WTC11 (cell line): Measurements from ENCODE around the gene FUZ. TPM values are rescaled to one million over a fixed set of nuclear protein-coding genes. Genes with fewer than 3 reads are reported as not detected.

Source experiments
- ATAC-seq: fragments of 200-7000 bp; cut with Tn5 transposase; 2 replicates; pipeline ENCODE4 v1.10.0; 2021; ENCODE audit warnings: mild to moderate bottlenecking, moderate library complexity
- CTCF ChIA-PET: fragments of 300-600 bp; sonication (Branson Sonifier 250); formaldehyde crosslinking; loops from one replicate; lab custom pipeline; 2021; ENCODE audit warnings: antibody characterized with exemption; lab: Charles Lee
- POLR2A ChIA-PET: fragments of 350-600 bp; sonication (Branson Sonifier 250); formaldehyde crosslinking; loops from one replicate; lab custom pipeline; 2021; ENCODE audit warnings: antibody characterized with exemption; lab: Charles Lee
- DNase-seq: peaks from one replicate; pipeline ENCODE4 v3.0.0; 2021; ENCODE audit warnings: low spot score
- H3K27ac Mint-ChIP-seq: 2 replicates; pipeline ENCODE4 v1.8.0; 2021; ENCODE audit warnings: mixed read lengths
- H3K27me3 Mint-ChIP-seq: 2 replicates; pipeline ENCODE4 v1.8.0; 2021; ENCODE audit warnings: low read depth, mild to moderate bottlenecking, moderate library complexity, mixed read lengths
- H3K36me3 Mint-ChIP-seq: 2 replicates; pipeline ENCODE4 v1.8.0; 2021; ENCODE audit warnings: mixed read lengths
- H3K4me1 Mint-ChIP-seq: 2 replicates; pipeline ENCODE4 v1.8.0; 2022; ENCODE audit warnings: mixed read lengths
- H3K4me3 Mint-ChIP-seq: 2 replicates; pipeline ENCODE4 v1.8.0; 2021; ENCODE audit warnings: mild to moderate bottlenecking, moderate library complexity, mixed read lengths
- H3K9me3 Mint-ChIP-seq: 2 replicates; pipeline ENCODE4 v1.8.0; 2021; ENCODE audit warnings: mixed read lengths
- CDX4 ChIP-seq: fragments of 250-450 bp; sonication (Bioruptor Pico); IDR thresholded peaks from 2 replicates; pipeline ENCODE4 v1.9.0; 2021; ENCODE audit warnings: moderate library complexity, mild to moderate bottlenecking, inconsistent platforms, borderline replicate concordance
- E2F1 ChIP-seq: sonication (generic); formaldehyde crosslinking; IDR thresholded peaks from 2 replicates; pipeline ENCODE4 v1.8.0; 2022; ENCODE audit warnings: mild to moderate bottlenecking, missing genetic modification reagents
- ELF4 ChIP-seq: sonication (generic); formaldehyde crosslinking; IDR thresholded peaks from 2 replicates; pipeline ENCODE4 v1.8.1; 2022; ENCODE audit warnings: low read depth, mild to moderate bottlenecking, moderate library complexity, missing genetic modification reagents
- EMX1 ChIP-seq: fragments of 250-450 bp; sonication (Bioruptor Pico); IDR thresholded peaks from 2 replicates; pipeline ENCODE4 v1.8.0; 2021; ENCODE audit warnings: mild to moderate bottlenecking
- FOXJ3 ChIP-seq: sonication (generic); formaldehyde crosslinking; IDR thresholded peaks from 2 replicates; pipeline ENCODE4 v1.9.0; 2021; ENCODE audit warnings: missing genetic modification reagents, mild to moderate bottlenecking, borderline replicate concordance
- FOXK1 ChIP-seq: sonication (generic); formaldehyde crosslinking; IDR thresholded peaks from 2 replicates; pipeline ENCODE4 v1.8.0; 2022; ENCODE audit warnings: mild to moderate bottlenecking, moderate library complexity, missing genetic modification reagents
- FOXP1 ChIP-seq: sonication (generic); formaldehyde crosslinking; IDR thresholded peaks from 2 replicates; pipeline ENCODE4 v1.8.0; 2022; ENCODE audit warnings: missing genetic modification reagents, mild to moderate bottlenecking, moderate library complexity, borderline replicate concordance
- GTF2I ChIP-seq: fragments of 250-450 bp; sonication (Bioruptor Pico); conservative IDR thresholded peaks from 2 replicates; pipeline ENCODE4 v1.4.0; 2021; ENCODE audit warnings: mild to moderate bottlenecking
- HMGA2 ChIP-seq: fragments of 250-450 bp; sonication (Bioruptor Pico); IDR thresholded peaks from 2 replicates; pipeline ENCODE4 v1.4.0; 2021; ENCODE audit warnings: mild to moderate bottlenecking, moderate library complexity
- KAT7 ChIP-seq: sonication (generic); formaldehyde crosslinking; IDR thresholded peaks from 2 replicates; pipeline ENCODE4 v1.8.1; 2023; ENCODE audit warnings: missing genetic modification reagents, mild to moderate bottlenecking, borderline replicate concordance
- MAX ChIP-seq: sonication (generic); formaldehyde crosslinking; IDR thresholded peaks from 2 replicates; pipeline ENCODE4 v1.8.0; 2022; ENCODE audit warnings: mild to moderate bottlenecking, missing genetic modification reagents
- MYBL2 ChIP-seq: sonication (generic); formaldehyde crosslinking; IDR thresholded peaks from 2 replicates; pipeline ENCODE4 v1.8.1; 2023; ENCODE audit warnings: mild to moderate bottlenecking, moderate library complexity, missing genetic modification reagents
- NFATC4 ChIP-seq: fragments of 250-450 bp; sonication (Bioruptor Pico); IDR thresholded peaks from 2 replicates; pipeline ENCODE4 v1.9.0; 2021; ENCODE audit warnings: mild to moderate bottlenecking
- RORB ChIP-seq: fragments of 250-450 bp; sonication (Bioruptor Pico); IDR thresholded peaks from 2 replicates; pipeline ENCODE4 v1.9.0; 2021; ENCODE audit warnings: mild to moderate bottlenecking
- SP1 ChIP-seq: sonication (generic); formaldehyde crosslinking; conservative IDR thresholded peaks from 2 replicates; pipeline ENCODE4 v1.8.1; 2022; ENCODE audit warnings: missing genetic modification reagents
- ZNF121 ChIP-seq: sonication (generic); formaldehyde crosslinking; IDR thresholded peaks from 2 replicates; pipeline ENCODE4 v1.8.0; 2023; ENCODE audit warnings: missing genetic modification reagents
- ZNF138 ChIP-seq: sonication (generic); formaldehyde crosslinking; conservative IDR thresholded peaks from 2 replicates; pipeline ENCODE4 v1.8.1; 2022; ENCODE audit warnings: mild to moderate bottlenecking, moderate library complexity, missing genetic modification reagents
- ZNF232 ChIP-seq: sonication (generic); formaldehyde crosslinking; IDR thresholded peaks from 2 replicates; pipeline ENCODE4 v1.8.0; 2022; ENCODE audit warnings: mild to moderate bottlenecking, missing genetic modification reagents
- ZNF263 ChIP-seq: sonication (generic); formaldehyde crosslinking; IDR thresholded peaks from 2 replicates; pipeline ENCODE4 v1.8.1; 2022; ENCODE audit warnings: low read depth, mild to moderate bottlenecking, moderate library complexity, missing genetic modification reagents
- ZNF317 ChIP-seq: sonication (generic); formaldehyde crosslinking; IDR thresholded peaks from 2 replicates; pipeline ENCODE4 v1.8.1; 2023; ENCODE audit warnings: low read depth, mild to moderate bottlenecking, moderate library complexity, missing genetic modification reagents, borderline replicate concordance
- ZNF396 ChIP-seq: fragments of 250-450 bp; sonication (Bioruptor Pico); IDR thresholded peaks from 2 replicates; pipeline ENCODE4 v1.8.0; 2021; ENCODE audit warnings: mild to moderate bottlenecking, moderate library complexity, borderline replicate concordance
- ZNF416 ChIP-seq: fragments of 250-450 bp; sonication (Bioruptor Pico); IDR thresholded peaks from 2 replicates; pipeline ENCODE4 v1.9.0; 2021; ENCODE audit warnings: mild to moderate bottlenecking, inconsistent platforms
- ZNF425 ChIP-seq: fragments of 250-450 bp; sonication (Bioruptor Pico); conservative IDR thresholded peaks from 2 replicates; pipeline ENCODE4 v1.9.0; 2021; ENCODE audit warnings: mild to moderate bottlenecking
- total RNA-seq: library from RNA; stranded (reverse); gene quantifications from 3 replicates; pipeline ENCODE4 v1.2.3, GENCODE V29; 2021
- TF ChIP-seq, protein P1 (sequence below): sonication (generic); formaldehyde crosslinking; conservative IDR thresholded peaks from 2 replicates; pipeline ENCODE4 v1.8.1; 2023; ENCODE audit warnings: mild to moderate bottlenecking, low read depth, missing genetic modification reagents, moderate library complexity
- TF ChIP-seq, protein P2 (sequence below): sonication (generic); formaldehyde crosslinking; IDR thresholded peaks from 2 replicates; pipeline ENCODE4 v1.8.1; 2022; ENCODE audit warnings: mild to moderate bottlenecking, moderate library complexity, missing genetic modification reagents
- TF ChIP-seq, protein P3 (sequence below): sonication (generic); formaldehyde crosslinking; IDR thresholded peaks from 2 replicates; pipeline ENCODE4 v1.8.0; 2022; ENCODE audit warnings: mild to moderate bottlenecking, missing genetic modification reagents

FUZ gene
- total RNA-seq, 1 experiment from 2014 or later = 35.1 TPM

GRCh38 chr19:49840736-49841249 is 27.7 kb upstream of the FUZ start (continued):
- TF ChIP-seq, protein P1, sequence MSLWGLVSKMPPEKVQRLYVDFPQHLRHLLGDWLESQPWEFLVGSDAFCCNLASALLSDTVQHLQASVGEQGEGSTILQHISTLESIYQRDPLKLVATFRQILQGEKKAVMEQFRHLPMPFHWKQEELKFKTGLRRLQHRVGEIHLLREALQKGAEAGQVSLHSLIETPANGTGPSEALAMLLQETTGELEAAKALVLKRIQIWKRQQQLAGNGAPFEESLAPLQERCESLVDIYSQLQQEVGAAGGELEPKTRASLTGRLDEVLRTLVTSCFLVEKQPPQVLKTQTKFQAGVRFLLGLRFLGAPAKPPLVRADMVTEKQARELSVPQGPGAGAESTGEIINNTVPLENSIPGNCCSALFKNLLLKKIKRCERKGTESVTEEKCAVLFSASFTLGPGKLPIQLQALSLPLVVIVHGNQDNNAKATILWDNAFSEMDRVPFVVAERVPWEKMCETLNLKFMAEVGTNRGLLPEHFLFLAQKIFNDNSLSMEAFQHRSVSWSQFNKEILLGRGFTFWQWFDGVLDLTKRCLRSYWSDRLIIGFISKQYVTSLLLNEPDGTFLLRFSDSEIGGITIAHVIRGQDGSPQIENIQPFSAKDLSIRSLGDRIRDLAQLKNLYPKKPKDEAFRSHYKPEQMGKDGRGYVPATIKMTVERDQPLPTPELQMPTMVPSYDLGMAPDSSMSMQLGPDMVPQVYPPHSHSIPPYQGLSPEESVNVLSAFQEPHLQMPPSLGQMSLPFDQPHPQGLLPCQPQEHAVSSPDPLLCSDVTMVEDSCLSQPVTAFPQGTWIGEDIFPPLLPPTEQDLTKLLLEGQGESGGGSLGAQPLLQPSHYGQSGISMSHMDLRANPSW (CRISPR knock-in tag) = no peak
- TF ChIP-seq ZNF317 (no peak), ELF4 (CRISPR knock-in tag) (no peak), NFATC4 (CRISPR knock-in tag) (no peak), FOXK1 (CRISPR knock-in tag) (no peak), EMX1 (no peak), FOXJ3 (CRISPR knock-in tag) (no peak)

DNA sequence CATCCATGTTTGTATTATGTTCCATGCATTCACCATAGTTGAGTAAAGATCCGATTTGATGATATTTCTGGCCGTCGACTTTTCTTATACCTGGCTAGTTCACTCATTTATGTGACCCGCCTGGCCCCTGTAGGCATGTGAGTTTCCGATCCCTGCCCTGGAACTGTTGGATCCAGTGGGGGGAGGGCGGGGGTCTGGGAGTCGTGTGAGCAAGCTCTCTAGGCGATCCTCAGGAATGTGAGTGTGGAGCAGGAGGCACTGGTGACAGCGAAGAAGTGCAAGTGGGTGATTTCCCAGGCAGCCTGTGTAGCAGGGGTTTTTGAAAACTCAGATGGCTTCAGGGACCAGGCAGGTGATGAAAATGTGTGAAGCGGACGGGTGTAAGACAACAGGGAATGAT is 27.2 kb upstream of the FUZ start:
- Mint-ChIP-seq H3K9me3 (no peaks in the 10 kb centered on the region), H3K4me1 (no peaks in the 10 kb centered on the region), H3K27ac (peak overlapping the region; percentile 38; the same call in 1 of the 2 replicates), H3K27me3 (no peaks in the 10 kb centered on the region), H3K36me3 (peaks cover 33% of the 10 kb centered on the region), H3K4me3 (no peak overlapping the region)
- no peak for DNase-seq
- no peak for ATAC-seq
- ChIA-PET POLR2A (no interaction called here), CTCF (no interaction called here)
- TF ChIP-seq ZNF425 (CRISPR knock-in tag) (no peak), CDX4 (CRISPR knock-in tag) (no peak), GTF2I (no peak), KAT7 (no peak), ZNF263 (CRISPR knock-in tag) (no peak), ZNF416 (no peak), ZNF138 (no peak), HMGA2 (CRISPR knock-in tag) (no peak), ZNF396 (CRISPR knock-in tag) (no peak), MAX (no peak), SP1 (no peak), ZNF232 (no peak), ZNF121 (CRISPR knock-in tag) (no peak), FOXP1 (CRISPR knock-in tag) (no peak), E2F1 (CRISPR knock-in tag) (no peak), MYBL2 (CRISPR knock-in tag) (no peak), RORB (CRISPR knock-in tag) (no peak)
- TF ChIP-seq, protein P2, sequence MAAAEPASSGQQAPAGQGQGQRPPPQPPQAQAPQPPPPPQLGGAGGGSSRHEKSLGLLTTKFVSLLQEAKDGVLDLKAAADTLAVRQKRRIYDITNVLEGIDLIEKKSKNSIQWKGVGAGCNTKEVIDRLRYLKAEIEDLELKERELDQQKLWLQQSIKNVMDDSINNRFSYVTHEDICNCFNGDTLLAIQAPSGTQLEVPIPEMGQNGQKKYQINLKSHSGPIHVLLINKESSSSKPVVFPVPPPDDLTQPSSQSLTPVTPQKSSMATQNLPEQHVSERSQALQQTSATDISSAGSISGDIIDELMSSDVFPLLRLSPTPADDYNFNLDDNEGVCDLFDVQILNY = no peak
- TF ChIP-seq, protein P3, sequence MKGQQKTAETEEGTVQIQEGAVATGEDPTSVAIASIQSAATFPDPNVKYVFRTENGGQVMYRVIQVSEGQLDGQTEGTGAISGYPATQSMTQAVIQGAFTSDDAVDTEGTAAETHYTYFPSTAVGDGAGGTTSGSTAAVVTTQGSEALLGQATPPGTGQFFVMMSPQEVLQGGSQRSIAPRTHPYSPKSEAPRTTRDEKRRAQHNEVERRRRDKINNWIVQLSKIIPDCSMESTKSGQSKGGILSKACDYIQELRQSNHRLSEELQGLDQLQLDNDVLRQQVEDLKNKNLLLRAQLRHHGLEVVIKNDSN (CRISPR knock-in tag) = no peak
- TF ChIP-seq, all 79 proteins: peak for 0
